NCI-H345 (cell line): Measurements from ENCODE around the gene PLEKHM3.
"Not testable (repeated sequence)": the region's sequence is repeated elsewhere in the genome, so short reads cannot be mapped to it uniquely, and the experiment has no call there.

ENCODE experiments used
- DNase-seq: peaks from one replicate; lab custom pipeline; 2025; lab: John Stamatoyannopoulos, UW

Gene PLEKHM3

DNA sequence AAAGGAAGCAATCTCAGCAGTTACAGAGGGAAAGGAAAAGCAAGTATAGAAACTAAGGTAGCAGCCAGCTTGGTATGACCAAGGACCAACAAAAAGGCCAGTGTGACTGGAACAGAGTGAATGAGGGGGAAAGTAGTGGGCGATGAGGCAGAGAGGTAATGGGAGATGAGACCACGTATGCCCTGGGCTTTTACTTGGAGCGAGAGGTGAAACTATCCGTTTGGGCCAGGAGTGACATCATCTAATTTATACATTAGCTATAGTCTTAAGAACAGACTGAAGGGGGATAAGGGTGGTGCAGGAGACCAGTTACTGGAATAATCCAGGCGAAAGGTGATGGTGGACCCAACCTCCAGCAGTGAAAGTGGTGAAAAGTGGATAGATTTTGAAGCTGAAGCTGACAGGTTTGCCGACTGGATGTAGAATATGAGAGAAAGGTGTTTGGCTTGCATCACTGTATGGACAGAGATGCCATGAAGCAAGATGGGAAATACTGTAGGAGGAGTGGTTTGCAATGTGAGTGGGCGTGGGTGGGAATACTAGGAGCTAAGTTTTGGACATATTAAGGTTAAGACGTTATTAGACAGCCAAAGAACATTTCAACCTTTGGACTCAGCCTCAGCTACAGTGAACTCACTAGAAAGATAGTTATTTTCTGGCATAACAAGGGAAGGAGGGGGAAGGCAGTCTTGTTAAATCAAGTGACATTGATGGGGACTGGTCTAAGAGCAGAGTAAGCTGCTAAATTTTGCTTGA, 106.0 kb downstream of the PLEKHM3 start:
- no peak for DNase-seq

DNA sequence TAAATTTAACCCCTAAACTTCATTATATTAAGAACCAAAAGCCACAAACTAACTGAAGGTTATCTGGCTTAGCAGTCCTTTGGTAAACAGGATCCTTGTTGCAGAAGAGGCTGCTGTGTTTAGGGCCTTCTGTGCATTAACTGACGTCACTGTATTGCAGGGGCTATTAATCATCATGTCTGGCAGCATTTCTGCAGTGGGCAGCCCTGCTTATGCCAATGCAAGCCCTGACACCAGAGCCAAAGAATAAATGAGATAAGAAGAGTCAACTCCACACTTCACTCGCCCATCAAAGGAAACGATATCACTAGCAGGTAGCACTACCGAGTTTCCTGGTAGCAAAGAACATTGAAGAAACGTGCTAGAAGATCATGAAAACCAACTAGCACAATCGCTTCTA, 110.6 kb downstream of the PLEKHM3 start:
- no peak for DNase-seq

DNA sequence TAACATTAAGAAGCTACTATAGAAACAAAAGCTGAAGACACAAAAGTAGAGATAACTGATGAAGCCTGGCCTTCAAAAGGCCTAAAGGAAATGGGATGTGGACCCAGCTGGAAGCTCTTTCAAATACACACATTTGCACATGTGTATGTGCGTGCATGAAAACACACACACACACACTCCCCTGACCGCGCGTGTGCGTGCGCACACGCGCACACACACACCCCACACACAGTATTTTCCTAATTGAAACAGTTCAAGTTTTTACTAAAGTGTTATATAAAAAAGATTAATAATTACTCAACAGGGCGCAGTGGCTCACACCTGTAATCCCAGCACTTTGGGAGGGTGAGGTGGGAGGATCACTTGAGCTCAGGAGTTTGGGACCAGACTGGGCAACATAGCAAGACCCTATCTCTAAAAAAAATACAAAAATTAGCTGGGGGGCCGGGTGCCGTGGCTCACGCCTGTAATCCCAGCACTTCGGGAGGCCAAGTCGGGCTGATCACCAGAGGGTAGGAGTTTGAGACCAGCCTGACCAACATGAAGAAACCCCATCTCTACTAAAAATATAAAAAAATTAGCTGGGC, 111.5 kb downstream of the PLEKHM3 start:
- no peak for DNase-seq

DNA sequence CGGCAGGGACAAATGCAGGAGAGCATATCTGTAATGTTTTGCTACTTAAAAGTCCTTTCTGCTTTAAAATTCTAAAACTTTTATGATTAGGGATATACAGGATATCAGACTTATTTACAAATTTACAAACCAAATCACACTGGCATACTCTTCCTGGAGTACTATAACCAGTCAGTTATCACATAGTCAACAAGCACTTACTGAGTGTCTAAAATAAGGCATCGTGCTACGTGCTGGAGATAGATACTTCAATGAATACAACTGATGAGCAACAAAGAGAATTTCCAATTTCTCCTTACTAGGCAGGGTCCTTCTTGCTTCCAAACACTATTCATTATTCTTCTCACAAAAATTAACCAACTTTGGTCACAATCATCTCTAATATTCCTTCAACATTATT, 113.5 kb downstream of the PLEKHM3 start:
- no peak for DNase-seq

DNA sequence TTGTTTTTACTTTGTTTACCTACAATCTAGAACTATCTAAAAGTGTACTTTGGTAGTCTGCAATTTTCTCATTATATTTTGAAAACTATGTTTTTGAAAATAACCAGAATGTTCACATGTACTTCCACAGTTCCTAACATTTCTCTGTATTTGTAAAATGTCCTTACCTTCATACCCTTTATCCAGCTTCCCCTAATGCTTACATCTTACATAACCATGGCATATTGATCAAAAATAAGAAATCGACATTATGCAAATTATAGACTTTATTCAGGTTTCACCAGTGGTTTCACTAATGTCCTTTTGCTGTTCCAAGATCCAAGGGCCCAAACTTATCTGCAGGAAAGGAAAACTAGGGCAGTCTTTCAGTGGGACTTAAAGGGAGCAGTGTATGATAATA, 114.1 kb downstream of the PLEKHM3 start:
- no peak for DNase-seq

DNA sequence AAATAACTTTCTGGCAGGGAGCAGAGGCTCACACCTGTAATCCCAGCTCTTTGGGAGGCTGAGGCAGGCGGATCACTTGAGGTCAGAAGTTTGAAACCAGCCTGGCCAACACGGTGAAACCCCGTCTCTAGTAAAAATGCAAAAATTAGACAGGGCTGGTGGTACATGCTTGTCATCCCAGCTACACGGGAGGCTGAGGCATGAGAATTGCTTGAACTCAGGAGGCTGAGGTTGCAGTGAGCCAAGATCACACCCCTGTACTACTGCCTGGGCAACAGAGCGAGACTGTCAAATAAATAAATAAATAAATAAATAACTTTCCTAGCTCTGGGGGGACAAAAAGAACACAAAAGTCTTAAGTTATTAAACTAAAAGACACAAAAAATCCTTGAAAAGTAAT, 118.8 kb downstream of the PLEKHM3 start:
- not testable (repeated sequence) for DNase-seq

DNA sequence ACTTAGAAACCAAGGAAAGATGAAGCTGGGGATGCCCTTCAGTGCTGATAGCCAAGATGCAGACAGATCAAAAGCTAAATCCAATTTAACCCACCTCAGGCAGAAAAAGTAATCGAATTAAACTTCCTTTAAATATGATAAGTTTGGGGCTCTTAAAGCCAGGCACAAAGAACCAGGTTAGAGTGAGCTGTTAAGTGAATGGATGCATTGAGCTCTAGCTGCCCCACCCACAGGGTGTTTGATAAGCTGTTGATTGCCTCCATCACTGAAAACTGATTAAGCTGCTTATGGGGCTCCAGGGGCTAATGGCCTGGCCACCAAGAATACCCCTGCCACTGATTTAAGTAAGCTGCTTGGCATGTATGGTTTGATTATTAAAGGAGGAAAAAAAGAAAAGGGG, 119.8 kb downstream of the PLEKHM3 start:
- DNase-seq: no peak

DNA sequence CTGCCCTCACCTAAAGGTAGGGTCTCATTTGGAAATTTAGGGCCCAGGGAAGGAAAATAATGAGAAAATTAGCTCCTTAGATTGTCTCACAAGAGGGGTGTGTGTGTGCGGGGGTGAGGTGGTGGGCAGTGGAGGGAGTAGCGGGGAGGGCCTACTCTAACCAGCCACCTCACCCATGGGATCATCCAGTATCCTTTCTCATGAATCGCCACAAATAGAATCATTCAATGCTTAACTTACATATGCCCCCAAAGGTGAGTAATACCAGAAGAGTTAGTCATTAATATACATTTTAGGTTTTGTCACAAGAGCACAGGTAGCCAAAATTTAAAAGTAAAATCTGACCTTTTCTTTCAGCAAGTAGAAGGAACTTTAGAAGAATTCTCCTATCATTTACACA, 122.1 kb downstream of the PLEKHM3 start:
- no peak for DNase-seq

DNA sequence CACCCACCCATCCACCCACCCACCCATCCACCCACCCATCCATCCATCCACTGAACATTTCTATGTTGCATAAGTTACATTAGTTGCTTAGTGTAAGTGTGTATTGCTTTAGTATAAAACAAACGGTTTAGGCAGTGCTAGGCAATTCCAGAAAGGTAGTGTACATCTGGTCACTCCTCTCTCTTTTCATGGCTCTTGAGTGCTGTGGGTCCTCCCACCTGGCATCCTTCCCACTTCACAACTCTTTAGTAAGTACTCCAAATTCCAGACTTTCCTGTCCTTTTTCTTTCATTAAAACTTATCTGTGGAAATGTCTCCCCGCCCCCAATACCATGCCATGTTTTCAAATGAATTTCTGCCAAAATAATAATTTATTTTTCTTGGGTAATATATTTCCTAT, 122.5 kb downstream of the PLEKHM3 start:
- peak; percentile 7 for DNase-seq

DNA sequence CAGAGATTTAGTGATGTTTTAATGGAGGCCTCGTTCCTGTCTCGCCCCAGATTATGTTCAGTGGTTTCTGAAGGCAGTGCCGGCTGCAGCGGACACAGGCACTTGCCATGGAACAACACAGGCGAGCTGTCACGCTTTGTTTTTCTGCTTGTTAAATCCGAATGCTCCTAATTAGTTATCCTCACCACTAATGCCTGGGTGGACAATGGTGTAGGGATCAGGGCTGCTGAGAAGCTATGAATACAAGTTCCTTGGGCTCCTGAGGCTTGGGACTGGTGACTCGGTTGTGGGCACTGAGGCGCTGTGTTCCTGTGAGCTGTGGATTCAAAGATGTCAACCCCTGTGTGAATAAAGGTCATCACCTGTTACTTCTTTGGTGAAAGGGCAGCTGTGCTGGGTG, 123.5 kb downstream of the PLEKHM3 start:
- DNase-seq: no peak

DNA sequence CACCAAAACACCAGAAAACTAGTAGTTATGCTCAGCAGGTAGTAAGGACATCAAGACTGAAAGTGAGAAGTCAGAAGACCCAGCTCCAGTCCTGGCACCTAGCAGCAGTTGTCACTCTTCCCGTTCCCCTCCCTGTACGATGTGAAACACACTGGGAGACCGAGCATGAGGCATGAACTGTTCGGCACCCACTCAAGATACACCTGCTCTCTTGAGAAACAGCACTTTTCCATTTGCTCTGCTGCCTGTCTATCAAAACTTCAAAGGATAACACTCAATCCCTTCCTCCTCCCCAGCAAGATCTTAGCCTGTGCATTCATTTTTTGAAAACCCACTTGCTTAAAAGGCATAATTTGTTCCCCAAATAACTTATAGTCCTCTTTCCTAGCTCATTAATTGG, 123.9 kb downstream of the PLEKHM3 start:
- no peak for DNase-seq

DNA sequence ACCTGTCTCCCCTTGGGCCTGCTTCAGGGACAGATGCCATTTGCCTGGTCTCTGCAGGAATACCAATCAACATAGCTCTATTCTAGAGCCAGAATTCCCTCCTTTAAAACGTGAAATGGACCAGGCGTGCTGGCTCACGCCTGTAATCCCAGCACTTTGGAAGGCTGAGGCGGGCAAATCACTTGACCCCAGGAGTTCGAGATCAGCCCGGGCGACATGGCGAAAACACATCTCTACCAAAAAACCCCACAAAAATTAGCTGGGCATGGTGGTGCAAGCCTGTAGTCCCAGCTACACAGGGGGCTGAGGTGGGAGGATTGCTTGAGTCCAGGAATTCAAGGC, 127.0 kb downstream of the PLEKHM3 start:
- DNase-seq: no peak

DNA sequence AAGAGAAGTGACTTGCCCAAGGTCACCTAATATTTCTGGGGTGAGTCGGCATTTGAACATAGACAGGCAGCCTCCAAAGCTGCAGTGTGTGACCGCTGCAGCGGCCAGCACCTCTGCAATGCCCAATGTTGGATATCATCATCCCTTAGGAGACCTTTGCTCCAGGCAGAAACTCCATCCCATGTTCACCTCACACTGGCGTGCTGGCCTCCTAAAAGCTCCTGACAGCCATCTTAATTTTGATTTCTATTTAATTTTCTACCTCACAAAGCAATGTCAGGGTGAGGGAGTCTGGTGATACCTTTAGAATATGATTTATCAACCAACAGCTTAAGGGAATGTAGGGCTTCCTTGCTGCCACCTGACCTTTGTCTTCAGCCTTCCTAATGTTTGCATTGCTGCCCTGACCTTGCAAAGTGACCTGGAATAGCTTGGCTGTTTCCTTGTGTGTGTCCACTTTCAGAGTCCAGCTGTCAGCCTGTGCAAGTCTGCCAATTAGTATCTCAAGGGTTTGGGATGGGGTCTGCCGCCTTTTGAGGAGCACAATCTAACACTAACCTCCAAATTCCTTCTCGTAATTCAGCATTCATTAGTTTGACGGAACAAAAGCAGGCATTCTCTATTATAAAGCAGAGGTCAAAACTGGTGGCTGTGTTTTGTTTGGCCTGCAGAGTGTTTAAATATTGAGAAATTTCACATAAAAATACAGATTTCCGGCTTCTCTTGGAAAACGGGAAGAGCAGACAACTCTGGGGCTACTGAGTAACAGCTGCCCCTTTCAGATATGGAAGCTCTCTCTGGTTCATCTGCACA, 127.6 kb downstream of the PLEKHM3 start:
- DNase-seq: no peak

DNA sequence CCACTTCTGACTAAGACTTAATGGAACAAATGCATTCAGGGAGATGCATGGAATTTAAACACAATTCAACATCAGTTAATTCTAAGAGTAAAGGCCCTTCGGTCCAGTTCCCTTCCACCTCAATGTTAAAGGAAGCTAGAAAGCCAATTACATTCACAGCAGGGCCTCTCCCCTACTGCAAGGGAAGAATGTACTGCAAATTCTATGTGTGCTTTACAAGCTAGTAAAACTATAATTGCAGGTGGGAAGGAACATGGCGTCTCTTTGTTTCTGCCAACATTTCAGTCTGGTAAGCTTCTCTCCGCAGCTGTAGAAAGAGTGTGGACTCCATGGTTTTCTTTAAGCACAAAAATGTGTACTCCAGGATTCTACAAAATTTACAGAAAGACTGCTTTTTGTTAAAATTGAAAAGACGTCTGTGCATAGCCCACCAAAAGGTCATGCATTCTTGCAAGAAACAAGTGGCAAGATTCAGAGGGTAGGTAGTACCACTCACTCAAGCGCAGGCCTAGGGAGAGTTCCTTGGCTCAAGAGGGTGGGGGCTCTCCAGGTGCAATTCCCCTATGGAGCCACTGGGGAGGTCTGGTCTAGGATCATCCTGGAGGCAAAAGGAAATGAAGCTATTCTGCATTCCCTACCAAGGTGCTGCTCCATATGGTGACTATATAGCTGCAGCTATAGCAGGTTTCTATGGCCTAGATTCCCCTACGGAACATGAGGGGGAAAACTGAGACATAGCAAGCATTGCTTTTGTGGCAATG, 128.6 kb downstream of the PLEKHM3 start:
- no peak for DNase-seq

DNA sequence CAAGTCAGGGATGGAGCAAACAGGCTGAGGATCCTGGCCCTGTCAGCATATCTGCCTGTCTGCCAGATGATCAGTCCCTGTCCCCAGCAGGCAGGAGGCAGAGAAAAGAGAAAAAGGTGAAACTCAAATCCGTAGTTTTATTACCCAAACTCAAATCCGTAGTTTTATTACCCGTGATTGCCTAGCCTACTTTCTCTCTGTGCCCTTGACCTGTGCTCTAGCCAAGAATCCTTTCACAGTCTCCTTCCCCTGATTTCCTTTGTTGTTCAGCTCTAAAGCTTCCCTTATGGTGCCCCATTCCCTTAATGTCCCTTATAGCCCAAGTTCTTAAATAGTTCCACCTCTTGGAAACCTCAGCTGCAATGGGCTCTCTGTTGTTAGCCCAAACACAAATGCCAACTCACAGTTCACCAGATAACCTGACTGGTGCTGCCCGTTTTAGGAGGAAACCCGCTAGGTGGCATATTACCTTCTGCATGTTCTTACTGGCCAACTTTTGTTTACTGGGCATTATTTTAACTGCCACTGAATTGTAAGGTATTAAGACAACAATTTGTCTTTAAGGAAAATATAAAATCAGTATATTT, 130.0 kb downstream of the PLEKHM3 start:
- no peak for DNase-seq

DNA sequence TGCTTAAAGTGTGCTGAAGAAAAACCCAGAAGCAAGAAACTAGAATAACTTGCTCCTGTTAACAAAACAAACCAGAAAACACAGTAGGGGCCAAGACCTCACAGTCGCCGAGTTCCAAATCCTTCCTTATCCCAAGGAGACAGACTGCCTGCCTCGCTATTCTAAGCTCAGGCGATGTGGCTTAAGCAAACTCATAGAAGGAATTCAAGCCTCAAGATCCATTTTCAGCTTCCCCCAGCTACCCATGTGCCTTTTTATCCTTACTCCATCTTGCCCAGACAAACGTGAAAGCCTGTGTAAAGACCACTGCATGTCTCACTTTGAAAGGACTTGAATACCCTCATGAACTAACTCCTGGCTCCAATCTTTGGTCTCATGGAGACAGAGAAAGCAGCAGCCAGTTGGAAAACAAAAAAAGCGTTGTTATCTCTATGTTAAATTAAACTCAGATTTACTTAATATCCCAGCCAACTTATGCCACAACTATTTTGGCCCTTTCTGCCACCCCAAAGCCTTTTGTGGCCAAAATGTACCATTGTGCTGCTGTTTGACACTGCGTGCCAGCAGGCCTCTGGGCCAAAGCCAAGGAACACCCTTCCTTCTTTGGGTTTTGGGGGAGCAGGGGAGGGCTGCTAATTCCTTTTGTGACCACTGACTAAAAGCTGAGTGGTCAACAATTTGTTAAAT, 132.5 kb downstream of the PLEKHM3 start:
- DNase-seq: no peak

DNA sequence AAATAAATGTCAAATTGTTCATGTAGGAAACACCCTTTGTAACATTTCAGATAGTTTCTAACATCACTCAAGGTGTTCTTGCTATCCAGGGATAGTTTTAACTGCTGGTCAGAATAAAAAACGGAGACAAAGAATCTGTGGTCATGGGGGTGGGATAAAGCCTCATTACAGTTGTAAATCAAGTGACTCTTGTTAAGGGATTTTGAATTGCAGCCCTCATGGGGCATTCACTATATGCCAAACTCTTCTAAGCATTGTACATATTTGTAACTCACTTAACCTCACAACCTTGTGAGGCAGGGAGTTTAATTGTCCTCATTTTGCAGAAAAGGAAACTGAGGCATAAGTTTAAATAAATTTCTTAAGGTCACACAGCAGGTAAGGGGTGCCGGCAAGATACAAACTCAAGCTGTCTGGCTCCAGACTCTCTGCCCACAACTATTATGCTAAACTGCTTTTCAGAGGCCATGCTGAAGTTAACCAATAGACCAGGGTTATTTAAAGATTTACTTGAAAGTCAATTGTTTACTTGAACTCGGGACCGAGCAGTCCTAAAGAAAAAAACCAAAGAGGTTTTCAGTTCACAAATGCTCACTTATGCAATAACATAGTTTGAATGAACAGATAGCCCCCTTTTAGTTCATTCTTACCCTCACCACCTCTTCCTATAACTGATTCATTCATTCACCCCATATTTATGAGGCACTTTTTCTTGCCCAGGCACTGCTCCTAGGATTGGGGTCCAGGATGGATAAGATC, 134.1 kb downstream of the PLEKHM3 start:
- no peak for DNase-seq

DNA sequence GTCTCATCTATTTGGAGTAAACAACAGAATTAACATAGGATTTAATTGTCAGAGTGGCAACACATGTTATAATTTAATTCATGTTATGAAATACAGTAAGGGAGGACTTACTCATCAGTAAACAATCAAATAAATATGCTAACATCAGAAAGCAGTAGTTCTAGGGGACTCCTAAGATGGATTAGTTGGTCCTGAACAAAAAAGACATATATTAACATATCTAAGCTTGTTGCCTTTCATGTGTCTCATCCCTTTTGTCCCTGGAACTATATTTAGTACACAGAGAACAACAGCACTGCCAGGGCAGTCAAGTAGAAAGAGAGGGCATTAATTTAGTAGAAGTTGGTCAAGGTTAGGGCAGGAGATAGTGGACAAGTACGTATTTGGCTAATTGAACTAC, 137.8 kb downstream of the PLEKHM3 start:
- no peak for DNase-seq

DNA sequence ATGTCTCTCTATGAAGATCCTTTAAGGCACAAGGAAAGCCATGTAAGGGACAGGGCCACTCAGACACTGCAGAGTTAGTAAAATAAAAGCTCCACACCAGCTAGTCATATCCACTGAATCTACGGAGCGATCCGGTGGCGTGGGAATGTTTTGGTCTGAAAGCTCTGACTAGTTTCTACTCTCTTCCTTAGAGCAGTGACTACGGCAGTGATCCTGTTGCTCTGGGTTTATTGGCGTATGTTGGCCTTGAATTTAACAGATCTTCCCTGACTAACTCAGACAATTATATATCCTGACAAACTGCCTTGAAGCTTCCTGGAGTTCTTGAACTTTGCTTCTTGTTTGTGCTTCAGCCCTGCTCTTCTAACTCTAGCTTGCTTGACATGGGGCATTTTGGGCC, 140.3 kb downstream of the PLEKHM3 start:
- DNase-seq: no peak

DNA sequence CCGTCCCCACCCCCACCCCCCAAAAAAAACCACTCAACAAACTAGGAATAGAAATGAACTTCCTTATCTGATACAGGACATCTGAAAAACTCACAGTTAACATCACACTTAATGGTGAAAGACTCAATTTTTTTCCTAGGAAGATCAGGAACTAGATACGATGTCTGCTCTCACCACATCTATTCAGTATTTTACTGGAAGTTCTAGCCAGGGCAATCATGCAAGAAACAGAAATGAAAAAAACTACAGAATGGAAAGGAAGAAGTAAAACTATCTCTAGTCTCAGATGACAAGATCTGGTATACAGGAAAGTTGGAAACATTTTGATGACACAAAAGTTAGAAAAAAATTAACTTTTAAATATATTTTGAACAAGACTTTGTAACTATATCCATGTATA, 141.2 kb downstream of the PLEKHM3 start:
- DNase-seq: no peak
